ENCODE results near the gene ZNF789. TPM values are rescaled to one million over a fixed set of nuclear protein-coding genes. Genes with fewer than 3 reads are reported as not detected.

ZNF789 gene
- total RNA-seq, 2 experiments from 2014 or later, result 11.5 to 13.5 TPM

- H3K9me3 ChIP-seq (ENCODE audit: control insufficient read depth in 1 of 2, insufficient read depth in 1 of 2, low read length in 2 of 2), result peaks cover 13 to 26% of the 10 kb centered on the region in 2 experiments
- H3K27ac ChIP-seq (ENCODE audit: low read depth in 1 of 2, low read length in 2 of 2), result peak overlapping the region in 1 of 2 donors; percentile 95
- no peaks in the 10 kb centered on the region for H3K27me3 ChIP-seq (ENCODE audit: control insufficient read depth in 1 of 2, insufficient read depth in 2 of 2, low read length in 2 of 2)
- ChIA-PET POLR2A (interaction anchor here (0.6 to 4.5 kb wide), 6 partner anchors 22 to 126 kb away, joined by 4 to 99 read pairs (median 7); partner anchors contain the start of genes FAM200A and ZNF655), CTCF (no interaction called here)
- peaks cover 49% of the 10 kb centered on the region for H3K36me3 ChIP-seq (ENCODE audit: insufficient read depth, low read length)
- Mint-ChIP-seq H3K9me3 (peaks cover 8% of the 10 kb centered on the region), H3K36me3 (ENCODE audit: low read depth) (peaks cover 64% of the 10 kb centered on the region), H3K27me3 (no peaks in the 10 kb centered on the region), H3K4me1 (ENCODE audit: low read depth) (peaks cover 39% of the 10 kb centered on the region), H3K27ac (peak overlapping the region; percentile 92), H3K4me3 (peak overlapping the region; percentile 97)
- peak in 3 of 14 experiments; percentile 27 to 33 (median 31) for DNase-seq
- H3K4me3 ChIP-seq (ENCODE audit: low read length), result peak overlapping the region; percentile 77
- H3K4me1 ChIP-seq (ENCODE audit: insufficient read depth, low read length), result peaks cover 39% of the 10 kb centered on the region
- intact Hi-C loops (cut with DNase I, micrococcal nuclease), result loop anchor here in 1 of 2 experiments (2.0 kb wide), 1 partner anchor 61 kb away; the partner anchor contains the start of gene ZNF655
- TF ChIP-seq CTCF (IDR thresholded peaks at IDR 0.05), result no peak
- no peak for ATAC-seq (ENCODE audit: poor library complexity)
Measured at GRCh38 chr7:99497766-99498545, 25.3 kb downstream of the ZNF789 start.

- peaks cover 39% of the 10 kb centered on the region for H3K4me1 ChIP-seq (ENCODE audit: insufficient read depth, low read length)
- ChIA-PET CTCF (no interaction called here), POLR2A (interaction anchor here (1.0 to 4.5 kb wide), 6 partner anchors 20 to 126 kb away, joined by 4 to 99 read pairs (median 8); partner anchors contain the start of genes FAM200A and ZNF655)
- no peaks in the 10 kb centered on the region for H3K27me3 ChIP-seq (ENCODE audit: control insufficient read depth in 1 of 2, insufficient read depth in 2 of 2, low read length in 2 of 2)
- Mint-ChIP-seq H3K9me3 (peaks cover 7% of the 10 kb centered on the region), H3K27ac (peak overlapping the region; percentile 92), H3K4me3 (peak overlapping the region; percentile 97), H3K27me3 (no peaks in the 10 kb centered on the region), H3K4me1 (ENCODE audit: low read depth) (peaks cover 38% of the 10 kb centered on the region), H3K36me3 (ENCODE audit: low read depth) (peaks cover 59% of the 10 kb centered on the region)
- ATAC-seq (ENCODE audit: poor library complexity) (no peak), DNase-seq (no peak)
- H3K9me3 ChIP-seq (ENCODE audit: control insufficient read depth in 1 of 2, insufficient read depth in 1 of 2, low read length in 2 of 2), result peaks cover 10 to 21% of the 10 kb centered on the region in 2 experiments
- H3K4me3 ChIP-seq (ENCODE audit: low read length), result peak overlapping the region; percentile 77
- peaks cover 43% of the 10 kb centered on the region for H3K36me3 ChIP-seq (ENCODE audit: insufficient read depth, low read length)
- TF ChIP-seq CTCF (IDR thresholded peaks at IDR 0.05), result no peak
- H3K27ac ChIP-seq (ENCODE audit: low read depth in 1 of 2, low read length in 2 of 2), result peak overlapping the region in 1 of 2 donors; percentile 95
- intact Hi-C loops (cut with DNase I, micrococcal nuclease), result loop anchor here in 1 of 2 experiments (2.0 kb wide), 1 partner anchor 60 kb away; the partner anchor contains the start of gene ZNF655
Measured at GRCh38 chr7:99498546-99498944, 25.9 kb downstream of the ZNF789 start.

GRCh38 chr7:99499371-99499720, 26.7 kb downstream of the ZNF789 start:
- intact Hi-C loops (cut with DNase I, micrococcal nuclease), result loop anchor here (1.0 to 2.0 kb wide), 2 partner anchors 59 to 91 kb away; partner anchors contain the start of genes BUD31 (in 1 of the 2), PDAP1 (in 1 of the 2) and ZNF655 (in 1 of the 2)
- ATAC-seq (ENCODE audit: poor library complexity), result peak; percentile 54
- Mint-ChIP-seq H3K27ac (peak overlapping the region; percentile 92), H3K36me3 (ENCODE audit: low read depth) (peaks cover 51% of the 10 kb centered on the region), H3K4me1 (ENCODE audit: low read depth) (peaks cover 38% of the 10 kb centered on the region), H3K9me3 (no peaks in the 10 kb centered on the region), H3K27me3 (no peaks in the 10 kb centered on the region), H3K4me3 (peak overlapping the region; percentile 97)
- POLR2A ChIA-PET, result interaction anchor here (0.7 to 4.5 kb wide), 28 partner anchors 8 to 1353 kb away, joined by 3 to 99 read pairs (median 7); partner anchors contain the start of genes ARPC1A, ATP5MF, BUD31 and CPSF4
- Histone ChIP-seq H3K27me3 (ENCODE audit: control insufficient read depth in 1 of 2, insufficient read depth in 2 of 2, low read length in 2 of 2) (no peaks in the 10 kb centered on the region), H3K9me3 (ENCODE audit: control insufficient read depth in 1 of 2, insufficient read depth in 1 of 2, low read length in 2 of 2) (peaks cover 2 to 13% of the 10 kb centered on the region in 2 experiments), H3K27ac (ENCODE audit: low read depth in 1 of 2, low read length in 2 of 2) (peak overlapping the region; percentile 95 to 97), H3K36me3 (ENCODE audit: insufficient read depth, low read length) (peaks cover 35% of the 10 kb centered on the region), H3K4me3 (ENCODE audit: low read length) (peak overlapping the region; percentile 77), H3K4me1 (ENCODE audit: insufficient read depth, low read length) (peaks cover 47% of the 10 kb centered on the region)
- TF ChIP-seq CTCF (IDR thresholded peaks at IDR 0.05), result no peak
- CTCF ChIA-PET, result interaction anchor here (1.1 to 2.0 kb wide), 2 partner anchors 28 to 48 kb away, joined by 3 to 7 read pairs; no protein-coding TSS in a partner anchor
- DNase-seq, result peak in 4 of 14 experiments; percentile 13 to 79 (median 74)

Data from CD4-positive, alpha-beta T cell (primary cell).